HepG2 (cell line): ENCODE data around the gene CCDC88A. TPM values are rescaled to one million over a fixed set of nuclear protein-coding genes. Genes with fewer than 3 reads are reported as not detected.

Source experiments
- ATF7-NPFF ChIP-seq: sonication (generic); formaldehyde crosslinking; IDR thresholded peaks from 2 replicates; pipeline ENCODE4 v1.8.1; 2023; ENCODE audit warnings: mild to moderate bottlenecking, low read depth, missing genetic modification reagents, moderate library complexity
- IRF1 ChIP-seq: sonication (generic); formaldehyde crosslinking; IDR thresholded peaks from 2 replicates; pipeline ENCODE4 v1.4.0; 2020; ENCODE audit warnings: low read depth, mild to moderate bottlenecking, missing genetic modification reagents
- NFAT5 ChIP-seq: sonication (generic); formaldehyde crosslinking; IDR thresholded peaks from 2 replicates; pipeline ENCODE4 v1.4.0; 2020; ENCODE audit warnings: missing genetic modification reagents
- PPARG ChIP-seq: conservative IDR thresholded peaks from 2 replicates; pipeline ENCODE4 v1.6.1; 2016; ENCODE audit warnings: missing biosample characterization, missing genetic modification reagents
- RFXAP ChIP-seq: sonication (generic); formaldehyde crosslinking; IDR thresholded peaks from 2 replicates; pipeline ENCODE4 v1.4.0; 2020; ENCODE audit warnings: missing genetic modification reagents, borderline replicate concordance
- SCMH1 ChIP-seq: sonication (generic); formaldehyde crosslinking; IDR thresholded peaks from 2 replicates; pipeline ENCODE4 v1.9.0; 2021; ENCODE audit warnings: missing genetic modification reagents, mild to moderate bottlenecking, borderline replicate concordance
- SMAD3 ChIP-seq: sonication (generic); formaldehyde crosslinking; IDR thresholded peaks from 2 replicates; pipeline ENCODE4 v1.4.0; 2020; ENCODE audit warnings: missing genetic modification reagents
- SMYD3 ChIP-seq: sonication (generic); formaldehyde crosslinking; IDR thresholded peaks from 2 replicates; pipeline ENCODE4 v1.8.1; 2023; ENCODE audit warnings: mild to moderate bottlenecking, missing genetic modification reagents
- SP5 ChIP-seq: IDR thresholded peaks from 2 replicates; pipeline ENCODE4 v1.6.1; 2016; ENCODE audit warnings: low read depth, borderline replicate concordance
- TOE1 ChIP-seq: sonication (generic); formaldehyde crosslinking; IDR thresholded peaks from 2 replicates; pipeline ENCODE4 v1.4.0; 2020; ENCODE audit warnings: mild to moderate bottlenecking, missing genetic modification reagents
- ZNF296 ChIP-seq: sonication (generic); formaldehyde crosslinking; conservative IDR thresholded peaks from 2 replicates; pipeline ENCODE4 v1.5.0; 2020; ENCODE audit warnings: mild to moderate bottlenecking, missing genetic modification reagents
- ZNF501 ChIP-seq: sonication (generic); formaldehyde crosslinking; IDR thresholded peaks from 2 replicates; pipeline ENCODE4 v1.5.1; 2020; ENCODE audit warnings: mild to moderate bottlenecking, moderate library complexity, missing genetic modification reagents
- ZNF564 ChIP-seq: sonication (generic); formaldehyde crosslinking; IDR thresholded peaks from 2 replicates; pipeline ENCODE4 v1.8.1; 2023; ENCODE audit warnings: mild to moderate bottlenecking, missing genetic modification reagents
- ZNF687 ChIP-seq: sonication (generic); formaldehyde crosslinking; IDR thresholded peaks from 2 replicates; pipeline ENCODE4 v1.5.1; 2020; ENCODE audit warnings: mild to moderate bottlenecking, missing genetic modification reagents, moderate library complexity
- ZNF782 ChIP-seq: sonication (generic); formaldehyde crosslinking; IDR thresholded peaks from 2 replicates; pipeline ENCODE4 v1.4.0; 2020; ENCODE audit warnings: missing genetic modification reagents, mild to moderate bottlenecking, borderline replicate concordance
- ZNF841 ChIP-seq: sonication (generic); formaldehyde crosslinking; IDR thresholded peaks from 2 replicates; pipeline ENCODE4 v1.8.1; 2023; ENCODE audit warnings: missing genetic modification reagents, borderline replicate concordance
- ZSCAN30 ChIP-seq: sonication (generic); formaldehyde crosslinking; IDR thresholded peaks from 2 replicates; pipeline ENCODE4 v1.5.0; 2020; ENCODE audit warnings: mild to moderate bottlenecking, missing genetic modification reagents
- polyA plus RNA-seq, 8 experiments: library from polyadenylated mRNA; depleted of rRNA in 3 of 8; stranded (reverse) in 7 of 8; unstranded in 1 of 8; fragments of >200 nt; fragmentation: Illumina TruSeq in 4 of 8; extraction: Trizol in 4 of 8; gene quantifications; 2 replicates each; pipeline versions ENCODE4 v1.2.1 to v1.2.3, GENCODE V29; 2011 to 2016; ENCODE audit warnings: low read depth in 4 of 8, missing spikeins in 1 of 8, mixed read lengths in 1 of 8; ENCODE audit not compliant: insufficient read depth in 1 of 8
- total RNA-seq, 5 experiments: library from RNA; depleted of rRNA; stranded (reverse); fragments of >200 nt; fragmentation: Illumina TruSeq; extraction: Trizol; gene quantifications; 2 replicates each; pipeline ENCODE4 v1.2.3, GENCODE V29; 2016; ENCODE audit warnings: low read depth in 1 of 5
- TF ChIP-seq, protein P1 (sequence below): sonication (generic); formaldehyde crosslinking; IDR thresholded peaks from 2 replicates; pipeline ENCODE4 v1.4.0; 2020; ENCODE audit warnings: missing genetic modification reagents, low read depth, mild to moderate bottlenecking, borderline replicate concordance

CCDC88A gene
- total and polyA plus RNA-seq, 2 of the 13 experiments (the other 11 are each of a cell fraction or from before 2014, with no cell fraction given), result 43.2 to 84.1 TPM

- TF ChIP-seq NFAT5 (peak; percentile 79; the same call in 1 of the 2 replicates), ATF7-NPFF (CRISPR knock-in tag) (peak; percentile 98), IRF1 (peak; percentile 54; the same call in 1 of the 2 replicates), TOE1 (CRISPR knock-in tag) (0 out of 2 replicates have a peak, but pooled peaks have one; percentile 91), ZNF501 (CRISPR knock-in tag) (peak; percentile 100), SMYD3 (CRISPR knock-in tag) (peak; percentile 98), ZNF296 (CRISPR knock-in tag) (peak; percentile 77; the same call in 1 of the 2 replicates), SCMH1 (CRISPR knock-in tag) (no peak), ZNF687 (CRISPR knock-in tag) (peak; percentile 98), PPARG (peak; percentile 85), ZNF564 (peak; percentile 91; the same call in 1 of the 2 replicates), ZNF841 (CRISPR knock-in tag) (no peak), RFXAP (peak; percentile 91; the same call in 1 of the 2 replicates), SP5 (CRISPR knock-in tag) (peak; percentile 94), SMAD3 (CRISPR knock-in tag) (peak; percentile 100), ZSCAN30 (CRISPR knock-in tag) (peak; percentile 98), ZNF782 (CRISPR knock-in tag) (peak; percentile 93)
- TF ChIP-seq, protein P1, sequence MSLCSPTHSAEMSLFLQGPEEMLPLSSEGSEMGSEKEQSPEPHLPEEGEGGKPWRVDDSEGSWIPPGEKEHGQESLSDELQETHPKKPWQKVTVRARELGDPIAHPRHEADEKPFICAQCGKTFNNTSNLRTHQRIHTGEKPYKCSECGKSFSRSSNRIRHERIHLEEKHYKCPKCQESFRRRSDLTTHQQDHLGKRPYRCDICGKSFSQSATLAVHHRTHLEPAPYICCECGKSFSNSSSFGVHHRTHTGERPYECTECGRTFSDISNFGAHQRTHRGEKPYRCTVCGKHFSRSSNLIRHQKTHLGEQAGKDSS (CRISPR knock-in tag), result peak; percentile 89; the same call in 1 of the 2 replicates
These were observed 150.6 kb downstream of the CCDC88A start, which contains the start of gene MTIF2 (continued) for GRCh38 chr2:55268907-55269644.
